GM19240 (cell line): ENCODE data around the gene TREH.
"Not testable (repeated sequence)": the region's sequence is repeated elsewhere in the genome, so short reads cannot be mapped to it uniquely, and the experiment has no call there.

Source experiments
- DNase-seq: peaks from one replicate; pipeline ENCODE4 v3.0.0; 2011; ENCODE audit warnings: low spot score; ENCODE audit not compliant: insufficient read length

The TREH gene

DNA sequence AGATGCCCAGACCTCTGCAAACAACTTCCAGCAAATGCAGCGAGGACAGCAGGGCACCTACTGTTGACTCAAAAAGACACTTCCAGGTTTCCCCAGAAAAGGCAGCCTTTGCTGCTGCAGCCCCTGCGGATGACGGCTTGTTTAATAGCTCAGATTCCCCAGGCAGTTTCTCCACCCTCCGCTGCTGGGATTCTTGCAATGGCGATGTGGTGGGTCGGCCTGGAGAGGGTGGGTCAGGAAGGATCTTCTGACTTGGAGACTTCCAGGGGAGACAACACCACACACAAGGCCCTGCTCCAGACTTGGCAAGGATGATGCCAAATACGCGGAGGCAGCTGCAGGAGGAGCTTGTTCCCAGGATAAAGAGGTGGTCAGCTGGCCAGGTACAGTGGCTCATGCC lies 17.9 kb upstream of the TREH start:
- no peak for DNase-seq

- no peak for DNase-seq
Measured at GRCh38 chr11:118696673-118697226, 17.3 kb upstream of the TREH start.

DNA sequence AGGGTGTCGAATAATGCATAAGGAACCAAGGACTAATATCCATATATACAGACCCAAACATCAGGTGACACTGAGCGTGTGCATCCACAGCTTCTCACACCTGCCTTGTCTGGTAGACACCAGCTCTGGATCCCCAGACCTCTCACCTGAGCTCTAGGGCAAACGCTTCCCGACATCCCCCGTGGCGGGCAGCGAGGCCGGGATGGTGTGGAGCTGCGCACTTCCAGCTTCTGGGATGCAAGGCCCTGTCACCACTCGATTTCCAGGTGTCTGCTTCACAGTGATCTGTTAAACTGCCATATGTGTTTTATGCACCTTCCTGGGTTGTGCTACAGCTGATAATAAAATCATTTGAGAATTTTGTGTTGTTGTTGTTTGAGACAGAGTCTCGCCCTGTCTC lies 15.3 kb upstream of the TREH start:
- DNase-seq: no peak

DNA sequence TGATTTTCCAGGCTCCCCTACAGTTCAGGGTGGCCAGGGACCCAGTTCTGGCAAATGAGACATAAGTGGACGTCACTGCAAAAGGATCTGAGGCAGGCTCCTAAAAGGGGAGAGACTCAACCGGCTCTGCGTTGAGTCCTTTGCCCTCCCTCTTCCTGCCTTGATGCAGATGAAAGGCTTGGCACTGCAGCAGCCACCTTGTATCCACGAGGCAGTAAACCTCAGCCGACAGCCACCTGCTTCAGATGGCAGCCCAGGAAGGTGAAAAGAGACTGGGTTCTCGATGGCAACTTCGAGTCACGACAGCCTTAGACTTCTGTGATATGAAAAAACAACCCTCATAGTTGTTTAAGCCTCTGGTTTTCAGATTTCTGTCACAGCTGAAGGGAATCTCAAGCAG lies 14.7 kb upstream of the TREH start:
- DNase-seq: no peak

- no peak for DNase-seq
Measured at GRCh38 chr11:118691926-118692830, 12.7 kb upstream of the TREH start.

- DNase-seq: no peak
Measured at GRCh38 chr11:118690553-118691304, 11.3 kb upstream of the TREH start.

- DNase-seq: peak; percentile 62
Measured at GRCh38 chr11:118689852-118690552, 10.6 kb upstream of the TREH start.

DNA sequence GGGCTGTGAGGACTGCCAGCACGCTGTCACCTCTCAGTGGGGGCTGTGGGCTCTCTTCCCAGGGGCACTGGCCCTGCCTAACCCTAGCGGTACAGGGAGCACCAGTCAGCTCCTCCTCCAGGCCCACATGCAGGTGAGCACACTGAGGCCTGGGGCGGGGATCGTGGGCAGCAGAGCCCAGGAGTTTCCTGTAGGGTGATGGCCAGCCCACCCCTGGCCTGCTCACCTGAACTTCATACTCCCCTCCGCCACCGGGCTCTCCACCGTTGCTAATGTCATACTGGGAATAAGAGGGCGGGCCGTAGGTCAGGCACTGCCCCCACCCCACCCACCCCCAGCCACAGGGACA lies 10.0 kb upstream of the TREH start:
- no peak for DNase-seq

GRCh38 chr11:118688851-118689502 lies 9.5 kb upstream of the TREH start:
- DNase-seq: no peak

DNA sequence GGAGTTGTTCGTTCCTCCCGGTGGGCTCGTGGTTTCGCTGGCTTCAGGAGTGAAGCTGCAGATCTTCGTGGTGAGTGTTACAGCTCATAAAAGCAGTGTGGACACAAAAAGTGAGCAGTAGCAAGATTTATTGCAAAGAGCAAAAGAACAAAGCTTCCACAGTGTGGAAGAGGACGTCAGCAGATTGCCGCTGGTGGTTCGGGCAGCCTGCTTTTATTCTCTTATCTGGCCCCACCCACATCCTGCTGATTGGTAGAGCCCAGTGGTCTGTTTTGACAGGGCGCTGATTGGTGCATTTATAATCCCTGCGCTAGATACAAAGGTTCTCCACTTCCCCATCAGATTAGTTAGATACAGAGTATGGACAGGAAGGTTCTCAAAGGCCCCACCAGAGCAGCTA lies 8.9 kb upstream of the TREH start:
- not testable (repeated sequence) for DNase-seq

DNA sequence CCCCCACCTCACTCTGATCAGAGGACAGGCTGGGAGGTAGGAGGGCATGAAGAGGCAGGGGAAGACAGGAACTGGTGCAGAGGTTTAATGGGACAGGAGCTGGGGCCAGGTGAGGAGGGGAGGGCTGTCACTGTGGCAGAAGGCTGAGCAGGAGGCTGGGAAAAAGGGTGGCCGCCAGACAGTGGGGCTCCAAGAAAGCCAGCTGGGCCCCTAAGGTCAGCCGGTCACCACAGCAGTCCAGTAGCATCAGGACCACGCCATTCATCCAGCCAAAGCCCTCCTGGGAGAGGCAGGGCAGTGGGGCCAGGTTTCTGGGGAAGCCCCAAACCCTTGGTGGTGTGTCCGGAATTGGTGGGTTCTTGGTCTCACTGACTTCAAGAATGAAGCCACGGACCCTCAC lies 8.5 kb upstream of the TREH start:
- no peak for DNase-seq

- no peak for DNase-seq
Measured at GRCh38 chr11:118684187-118684586, 4.7 kb upstream of the TREH start.

- not testable (repeated sequence) for DNase-seq
Measured at GRCh38 chr11:118682939-118683338, 3.5 kb upstream of the TREH start.

GRCh38 chr11:118682372-118682771 lies 2.9 kb upstream of the TREH start:
- DNase-seq: no peak

GRCh38 chr11:118678908-118679307 lies 542 bp downstream of the TREH start:
- not testable (repeated sequence) for DNase-seq

GRCh38 chr11:118677977-118678376 lies 1.5 kb downstream of the TREH start:
- DNase-seq: no peak

DNA sequence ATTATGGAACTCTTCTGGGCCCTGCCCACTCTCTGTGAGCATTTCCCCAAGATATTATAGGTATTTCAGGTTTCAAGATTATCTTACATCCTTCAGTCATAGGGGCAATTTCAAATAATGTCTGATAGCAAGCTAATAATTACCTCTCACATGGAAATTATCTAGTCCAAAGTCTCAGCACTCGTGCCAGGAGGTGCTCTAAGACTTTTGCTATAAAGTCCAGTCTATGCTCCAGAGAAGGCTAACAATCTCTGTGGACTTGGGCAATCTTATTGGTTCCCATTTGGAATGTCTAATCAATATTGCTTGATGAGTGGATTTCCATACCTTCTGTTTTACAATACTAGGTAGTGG lies 5.4 kb downstream of the TREH start:
- no peak for DNase-seq

- DNase-seq: no peak
Measured at GRCh38 chr11:118673361-118674081, 5.9 kb downstream of the TREH start.

DNA sequence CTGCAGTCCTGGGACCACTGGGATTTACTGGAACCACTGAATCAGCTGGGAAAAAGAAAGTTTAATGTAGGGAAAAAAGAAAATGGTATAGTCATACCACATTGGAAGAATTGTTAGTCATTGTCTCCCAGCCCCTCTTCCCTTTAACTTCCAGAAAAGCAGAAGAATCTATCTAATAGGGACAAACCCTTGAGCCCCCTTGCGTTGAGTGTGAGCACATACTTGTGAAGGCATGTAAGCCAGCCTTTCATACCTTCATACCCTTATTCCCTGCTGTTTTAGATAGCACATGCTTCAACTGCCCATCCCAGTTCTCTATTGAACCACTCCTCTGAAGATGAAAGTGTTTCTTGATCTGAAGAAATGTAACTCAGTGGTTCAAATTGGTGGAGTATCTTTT lies 6.6 kb downstream of the TREH start:
- DNase-seq: no peak

DNA sequence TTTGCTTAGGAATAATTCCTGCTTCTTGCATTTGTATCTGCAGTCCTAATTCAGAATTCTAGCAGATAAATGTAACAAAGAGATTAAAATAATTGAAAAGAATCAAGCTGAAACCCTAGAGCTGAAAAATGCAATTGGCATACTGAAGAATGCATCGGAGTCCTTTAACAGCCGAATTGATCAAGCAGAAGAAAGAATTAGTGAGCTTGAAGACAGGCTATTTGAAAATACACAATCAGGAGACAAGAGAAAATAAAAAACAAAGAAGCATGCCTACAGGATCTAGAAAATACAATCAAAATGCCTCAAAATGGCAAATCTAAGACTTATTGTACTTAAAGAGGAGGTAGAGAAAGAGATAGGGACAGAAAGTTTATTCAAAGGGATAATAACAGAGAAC lies 8.2 kb downstream of the TREH start:
- DNase-seq: no peak

DNA sequence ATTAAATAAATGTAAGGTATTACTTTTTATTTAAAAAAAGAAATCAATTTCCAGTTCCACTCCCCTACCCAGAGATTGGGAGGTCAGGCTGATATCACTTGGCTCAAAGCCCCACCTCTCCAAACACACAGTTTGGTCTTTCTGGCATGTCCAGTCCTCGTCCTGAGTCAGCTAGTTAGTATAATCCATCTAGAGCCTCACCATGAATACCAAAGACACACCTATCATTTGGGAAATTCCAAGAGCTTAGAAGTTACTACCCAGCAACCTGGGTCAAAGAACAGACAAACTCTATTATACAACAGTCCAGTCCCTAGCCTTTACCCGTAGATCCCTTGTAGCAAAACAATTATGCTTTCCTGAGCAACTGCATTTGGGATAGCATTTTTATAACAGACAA lies 9.4 kb downstream of the TREH start:
- DNase-seq: no peak
